Endothelial cell (in vitro differentiated cells): ENCODE data around the gene SAMD11. TPM values are rescaled to one million over a fixed set of nuclear protein-coding genes. Genes with fewer than 3 reads are reported as not detected.

Experiments used
- DNase-seq: peaks from one replicate; pipeline ENCODE4 v3.0.0; 2021; ENCODE audit warnings: low spot score
- H3K27ac Mint-ChIP-seq: one replicate; pipeline ENCODE4 v1.8.0; 2021; ENCODE audit warnings: mixed read lengths, inconsistent platforms; ENCODE audit not compliant: unreplicated experiment
- H3K27me3 Mint-ChIP-seq: one replicate; pipeline ENCODE4 v1.8.0; 2021; ENCODE audit warnings: mild to moderate bottlenecking, moderate library complexity, mixed read lengths, inconsistent platforms; ENCODE audit not compliant: unreplicated experiment
- H3K36me3 Mint-ChIP-seq: one replicate; pipeline ENCODE4 v1.8.0; 2021; ENCODE audit warnings: mild to moderate bottlenecking, low read depth, mixed read lengths, inconsistent platforms; ENCODE audit not compliant: unreplicated experiment
- H3K4me1 Mint-ChIP-seq: one replicate; pipeline ENCODE4 v1.8.0; 2021; ENCODE audit warnings: mild to moderate bottlenecking, mixed read lengths, inconsistent platforms; ENCODE audit not compliant: unreplicated experiment
- H3K4me3 Mint-ChIP-seq: one replicate; pipeline ENCODE4 v1.8.0; 2021; ENCODE audit warnings: mild to moderate bottlenecking, mixed read lengths, inconsistent platforms; ENCODE audit not compliant: unreplicated experiment
- H3K9me3 Mint-ChIP-seq: one replicate; pipeline ENCODE4 v1.8.0; 2021; ENCODE audit warnings: mixed read lengths, inconsistent platforms; ENCODE audit not compliant: unreplicated experiment
- total RNA-seq: library from RNA; stranded (reverse); fragmentation: NEBNext Ultra II Directional; extraction: Animal tissue kit (Norgen Biotek cat#: 25700); gene quantifications from one replicate; pipeline ENCODE4 v1.2.1, GENCODE V29; 2021; ENCODE audit not compliant: unreplicated experiment
- TF ChIP-seq, protein P1 (sequence below): fragments of 200-600 bp; sonication (generic); IDR thresholded peaks from one replicate; pipeline ENCODE4 v1.5.0; 2021; ENCODE audit warnings: antibody characterized with exemption; ENCODE audit not compliant: unreplicated experiment

SAMD11 gene
- total RNA-seq, 1 donor from 2014 or later = not detected

- Mint-ChIP-seq H3K9me3 (no peaks in the 10 kb centered on the region), H3K4me3 (peak overlapping the region; percentile 26), H3K4me1 (peaks cover 7% of the 10 kb centered on the region), H3K36me3 (peaks cover 32% of the 10 kb centered on the region), H3K27ac (no peak overlapping the region), H3K27me3 (peaks cover 17% of the 10 kb centered on the region)
- TF ChIP-seq, protein P1, sequence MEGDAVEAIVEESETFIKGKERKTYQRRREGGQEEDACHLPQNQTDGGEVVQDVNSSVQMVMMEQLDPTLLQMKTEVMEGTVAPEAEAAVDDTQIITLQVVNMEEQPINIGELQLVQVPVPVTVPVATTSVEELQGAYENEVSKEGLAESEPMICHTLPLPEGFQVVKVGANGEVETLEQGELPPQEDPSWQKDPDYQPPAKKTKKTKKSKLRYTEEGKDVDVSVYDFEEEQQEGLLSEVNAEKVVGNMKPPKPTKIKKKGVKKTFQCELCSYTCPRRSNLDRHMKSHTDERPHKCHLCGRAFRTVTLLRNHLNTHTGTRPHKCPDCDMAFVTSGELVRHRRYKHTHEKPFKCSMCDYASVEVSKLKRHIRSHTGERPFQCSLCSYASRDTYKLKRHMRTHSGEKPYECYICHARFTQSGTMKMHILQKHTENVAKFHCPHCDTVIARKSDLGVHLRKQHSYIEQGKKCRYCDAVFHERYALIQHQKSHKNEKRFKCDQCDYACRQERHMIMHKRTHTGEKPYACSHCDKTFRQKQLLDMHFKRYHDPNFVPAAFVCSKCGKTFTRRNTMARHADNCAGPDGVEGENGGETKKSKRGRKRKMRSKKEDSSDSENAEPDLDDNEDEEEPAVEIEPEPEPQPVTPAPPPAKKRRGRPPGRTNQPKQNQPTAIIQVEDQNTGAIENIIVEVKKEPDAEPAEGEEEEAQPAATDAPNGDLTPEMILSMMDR = no peak
- no peak for DNase-seq
These were observed 31.8 kb downstream of the SAMD11 start for GRCh38 chr1:955474-955873.

- no peak overlapping the region for H3K4me3 Mint-ChIP-seq
- no peaks in the 10 kb centered on the region for H3K9me3 Mint-ChIP-seq
- peaks cover 14% of the 10 kb centered on the region for H3K27me3 Mint-ChIP-seq
- peaks cover 7% of the 10 kb centered on the region for H3K4me1 Mint-ChIP-seq
- TF ChIP-seq, protein P1 = no peak
- H3K36me3 Mint-ChIP-seq = peaks cover 23% of the 10 kb centered on the region
- no peak for DNase-seq
- no peak overlapping the region for H3K27ac Mint-ChIP-seq
These were observed 32.9 kb downstream of the SAMD11 start for GRCh38 chr1:956636-957035.

- peak; percentile 95 for DNase-seq
- Mint-ChIP-seq H3K27me3 (peaks cover 12% of the 10 kb centered on the region), H3K4me3 (peak within 1 kb of the TSS; percentile 94), H3K4me1 (peaks cover 7% of the 10 kb centered on the region), H3K36me3 (peaks cover 22% of the 10 kb centered on the region), H3K27ac (peak within 1 kb of the TSS; percentile 49), H3K9me3 (no peaks in the 10 kb centered on the region)
- TF ChIP-seq, protein P1 = no peak
These were observed 35.4 kb downstream of the SAMD11 start, which contains the start of gene NOC2L for GRCh38 chr1:958823-959730. Gene NOC2L, minus strand, starts transcription at chr1:959256. Its CDS starts 16 bp downstream, at chr1:959240.

DNA sequence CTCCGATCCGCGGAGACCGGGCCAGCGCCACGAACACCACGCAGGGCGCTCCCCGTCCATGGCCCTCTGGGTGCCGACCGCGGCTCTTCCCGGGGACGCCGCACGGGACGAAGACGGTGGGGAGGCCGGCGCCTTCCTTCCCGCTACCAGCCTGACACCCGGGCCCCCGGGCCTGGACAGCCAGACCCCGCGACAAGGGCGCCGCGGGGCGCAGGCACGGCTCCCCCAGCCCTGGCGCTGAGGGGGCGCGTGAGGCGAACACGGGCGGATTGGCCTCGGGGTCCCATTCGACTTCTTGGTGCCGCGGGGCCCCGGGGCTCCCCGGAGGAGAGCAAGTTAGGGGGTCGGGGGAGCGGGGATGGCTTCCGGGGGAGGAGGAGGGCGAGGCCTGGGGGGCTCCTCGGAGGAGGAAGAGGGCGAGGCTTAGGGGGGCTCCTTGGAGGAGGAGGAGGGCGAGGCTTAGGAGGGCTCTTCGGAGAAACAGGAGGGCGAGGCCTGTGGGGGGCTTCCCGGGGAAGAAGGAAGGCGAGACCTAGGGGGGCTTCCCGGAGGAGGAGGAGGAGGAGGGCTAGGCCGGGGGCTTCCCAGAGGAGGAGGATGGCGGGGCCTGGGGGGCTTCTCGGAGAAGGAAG, 36.1 kb downstream of the SAMD11 start:
- H3K27ac Mint-ChIP-seq = no peak overlapping the region
- H3K27me3 Mint-ChIP-seq = peaks cover 9% of the 10 kb centered on the region
- TF ChIP-seq, protein P1 = no peak
- H3K4me1 Mint-ChIP-seq = peaks cover 7% of the 10 kb centered on the region
- no peak overlapping the region for H3K4me3 Mint-ChIP-seq
- no peaks in the 10 kb centered on the region for H3K9me3 Mint-ChIP-seq
- DNase-seq = no peak
- peaks cover 18% of the 10 kb centered on the region for H3K36me3 Mint-ChIP-seq
